ENCODE data around the gene THSD7B. TPM values are rescaled to one million over a fixed set of nuclear protein-coding genes. Genes with fewer than 3 reads are reported as not detected.

Gene THSD7B
- total RNA-seq (2021; fragmentation: NEBNext Ultra II Directional; extraction: Animal tissue kit (Norgen Biotek cat#: 25700)) (2.2 and 2.9 TPM in 2 replicates), polyA plus RNA-seq (2011; rRNA removed) (0.50 and 0.60 TPM in 2 replicates), polyA minus RNA-seq (2011; rRNA and poly(A)+ RNA removed) (4.4 and 7.8 TPM in 2 replicates)
- polyA plus RNA-seq (2011; cell fraction: cytosol; rRNA removed) = 0.76 TPM
- polyA plus RNA-seq (2011; cell fraction: nucleus; rRNA removed) = 1.4 TPM
- 0.75 to 1.1 TPM (median 1.1 TPM) in 4 replicates for polyA plus RNA-seq (2012, experiment 1 of 2)
- 0.04 TPM for polyA plus RNA-seq (2012, experiment 2 of 2)
- polyA plus RNA-seq (2013, experiment 1 of 2) = 0.83 TPM
- polyA plus RNA-seq (2013, experiment 2 of 2) = 0.79 TPM
- 1.8 TPM for polyA minus RNA-seq (2011; cell fraction: cytosol; rRNA and poly(A)+ RNA removed)
- 10.4 TPM for polyA minus RNA-seq (2011; cell fraction: nucleus; rRNA and poly(A)+ RNA removed)
- long read RNA-seq, experiment 1, partial matches to known transcripts = 2 of 3 reads
- long read RNA-seq, experiment 1, other reads (novel, unspliced or antisense) = 1 of 3 reads
- long read RNA-seq, experiment 2 = 0 reads

GRCh38 chr2:136765256-136766072 is at the start of gene THSD7B:
Gene THSD7B (plus strand): TSS chr2:136765545. CDS start chr2:136882179, 116,634 bp downstream.
- CTCF ChIA-PET (ENCODE audit: partially characterized antibody) = interaction anchor here (0.7 to 1.6 kb wide), 4 partner anchors 21 to 342 kb away, joined by 3 to 7 read pairs (median 4); no protein-coding TSS in a partner anchor
- H3K23ac ChIP-seq (ENCODE audit: insufficient read length) = no peak within 1 kb of the TSS
- H2BK12ac ChIP-seq (ENCODE audit: low read depth, low read length) = peak within 1 kb of the TSS; percentile 93; the same call in 1 of the 2 replicates
- H3K79me1 ChIP-seq (ENCODE audit: low read depth, low read length) = no peaks in the 10 kb centered on the region
- no peak within 1 kb of the TSS for H3K56ac ChIP-seq (replicated peaks; ENCODE audit: insufficient read length, low read depth, low read length)
- DNase-seq (ENCODE audit: low read depth in 1 of 2, low spot score in 2 of 2) (peak in 1 of 2 experiments; percentile 60), FAIRE-seq (no peak)
- H2BK120ac ChIP-seq (replicated peaks; ENCODE audit: low read depth, low read length) = no peak within 1 kb of the TSS
- no peaks in the 10 kb centered on the region for H3K9me3 ChIP-seq (ENCODE audit: insufficient read depth in 2 of 2, low read depth in 1 of 2, low read length in 1 of 2)
- no peaks in the 10 kb centered on the region for H3K79me2 ChIP-seq (ENCODE audit: control insufficient read depth in 1 of 2, insufficient read depth in 2 of 2, low read length in 2 of 2)
- no peak within 1 kb of the TSS for H2AK5ac ChIP-seq (ENCODE audit: low read depth, low read length)
- H2AFZ ChIP-seq (ENCODE audit: low read length) = peak within 1 kb of the TSS; percentile 81
- H3K4me1 ChIP-seq (replicated peaks in 1 of 4; ENCODE audit: control insufficient read depth in 3 of 4, insufficient read depth in 4 of 4, low read length in 3 of 4) = peaks cover 0 to 7% (median 4%) of the 10 kb centered on the region in 4 experiments; a peak in 2 of 7 replicates
- no peak within 1 kb of the TSS for H3K18ac ChIP-seq (ENCODE audit: extremely low read depth, low read length)
- peaks cover 18% of the 10 kb centered on the region for H3K23me2 ChIP-seq (ENCODE audit: low read depth, low read length)
- H4K20me1 ChIP-seq (replicated peaks in 1 of 2; ENCODE audit: control insufficient read depth in 1 of 2, insufficient read depth in 2 of 2, low read length in 2 of 2) = peaks cover 0 to 2% of the 10 kb centered on the region in 2 experiments
- no peak within 1 kb of the TSS for H4K91ac ChIP-seq (replicated peaks; ENCODE audit: insufficient read length, low read length)
- no peaks in the 10 kb centered on the region for H3K36me3 ChIP-seq (ENCODE audit: control insufficient read depth in 2 of 4, insufficient read depth in 4 of 4, low read length in 3 of 4)
- no peak within 1 kb of the TSS for H2BK20ac ChIP-seq (ENCODE audit: low read length)
- H4K8ac ChIP-seq (ENCODE audit: extremely low read depth, insufficient read depth, low read length) = peak within 1 kb of the TSS; percentile 74; the same call in 1 of the 2 replicates
- H3K9ac ChIP-seq (replicated peaks in 1 of 4; ENCODE audit: extremely low read depth in 1 of 4, low read depth in 3 of 4, low read length in 3 of 4) = no peak within 1 kb of the TSS
- no peak within 1 kb of the TSS for H3K4ac ChIP-seq (replicated peaks; ENCODE audit: insufficient read length, low read depth, low read length)
- H3K4me3 ChIP-seq (ENCODE audit: extremely low read depth in 1 of 4, insufficient read depth in 2 of 4, low read depth in 3 of 4, low read length in 4 of 4) = peak within 1 kb of the TSS; percentile 57 to 83 (median 68)
- peak within 1 kb of the TSS; percentile 61; the same call in 1 of the 2 replicates for H2BK15ac ChIP-seq (ENCODE audit: low read length)
- POLR2A ChIA-PET (ENCODE audit: partially characterized antibody) = interaction anchor here (1.2 to 1.7 kb wide), 2 partner anchors 24 to 358 kb away, joined by 3 to 4 read pairs; no protein-coding TSS in a partner anchor
- H3K27me3 ChIP-seq (replicated peaks in 1 of 4; ENCODE audit: control insufficient read depth in 3 of 4, extremely low read depth in 1 of 4, insufficient read depth in 3 of 4, low read length in 3 of 4) = peaks cover 14 to 45% (median 42%) of the 10 kb centered on the region in 4 experiments
- WGBS, 2 experiments (ENCODE audit: extremely low coverage in 1 of 2, insufficient coverage in 1 of 2, insufficient read length in 1 of 2, insufficient replicate concordance in 2 of 2, low coverage in 1 of 2, low lambda C conversion rate in 2 of 2, missing lambda C conversion rate in 1 of 2) = 1% methylated on average over 42 of the region's 77 CpGs; no CpG with 5 or more reads in 1 of the 2 experiments
- peak within 1 kb of the TSS; percentile 84 to 99 for H3K4me2 ChIP-seq (ENCODE audit: insufficient read depth in 1 of 2, low read depth in 2 of 2, low read length in 2 of 2)
- H3K27ac ChIP-seq (ENCODE audit: low read depth, low read length) = no peak within 1 kb of the TSS
- no peak within 1 kb of the TSS for H3K14ac ChIP-seq (ENCODE audit: insufficient read length)
- no peak within 1 kb of the TSS for H4K5ac ChIP-seq (ENCODE audit: insufficient read length, low read depth, low read length)
- H2BK5ac ChIP-seq (ENCODE audit: low read depth, low read length) = no peak within 1 kb of the TSS
- no peak for TF ChIP-seq NANOG (IDR thresholded peaks at IDR 0.05; ENCODE audit: insufficient read depth, low read depth, low read length, poor library complexity, severe bottlenecking)
- peak; percentile 78 for TF ChIP-seq KDM4A (IDR thresholded peaks at IDR 0.05; ENCODE audit: low read depth, low read length, severe bottlenecking)
- TF ChIP-seq, protein P1, sequence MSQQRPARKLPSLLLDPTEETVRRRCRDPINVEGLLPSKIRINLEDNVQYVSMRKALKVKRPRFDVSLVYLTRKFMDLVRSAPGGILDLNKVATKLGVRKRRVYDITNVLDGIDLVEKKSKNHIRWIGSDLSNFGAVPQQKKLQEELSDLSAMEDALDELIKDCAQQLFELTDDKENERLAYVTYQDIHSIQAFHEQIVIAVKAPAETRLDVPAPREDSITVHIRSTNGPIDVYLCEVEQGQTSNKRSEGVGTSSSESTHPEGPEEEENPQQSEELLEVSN (IDR thresholded peaks at IDR 0.05) = 0 out of 2 replicates have a peak, but pooled peaks have one; percentile 31
- no peak for TF ChIP-seq SP2 (IDR thresholded peaks at IDR 0.05; ENCODE audit: low read length)
- TF ChIP-seq RFX5 (IDR thresholded peaks at IDR 0.05; ENCODE audit: borderline replicate concordance, low read depth, low read length) = no peak
- TF ChIP-seq SUZ12 (IDR thresholded peaks at IDR 0.05; ENCODE audit: low read length) = peak; percentile 76
- no peak for TF ChIP-seq BCL11A (IDR thresholded peaks at IDR 0.05; ENCODE audit: low read depth in 2 of 2, low read length in 2 of 2)
- TF ChIP-seq MAFK (IDR thresholded peaks at IDR 0.05; ENCODE audit: low read depth, low read length) = no peak
